ENCODE results near the gene APOL1. TPM values are rescaled to one million over a fixed set of nuclear protein-coding genes. Genes with fewer than 3 reads are reported as not detected.
A peak's percentile ranks its signal among the peaks of the same experiment; 100 is the strongest.

Gene APOL1
- total and polyA plus RNA-seq, 2 of the 4 experiments (the other 2 are of a cell fraction), result 0.36 to 0.77 TPM

DNA sequence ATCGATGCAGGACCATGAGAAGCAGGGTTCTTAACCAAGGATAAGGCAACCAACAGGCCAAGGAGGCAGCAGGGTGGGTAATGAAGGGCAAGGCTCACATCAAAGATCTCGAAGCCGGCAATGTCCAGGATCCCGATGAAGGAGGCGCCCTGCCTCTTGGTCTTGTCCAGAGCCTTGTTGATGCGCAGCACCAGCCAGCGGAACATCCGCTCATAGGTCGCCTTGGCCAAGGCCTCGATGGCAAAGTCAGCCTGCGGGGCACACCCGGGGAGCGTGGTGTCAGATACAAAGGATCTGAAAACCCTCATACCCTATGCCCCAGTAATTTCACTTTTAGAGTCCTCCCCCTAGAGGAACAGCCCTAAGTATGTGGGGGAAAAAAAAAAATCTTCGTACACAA is 63.5 kb downstream of the APOL1 start:
- no peak for ATAC-seq (ENCODE audit: low read depth)
- dilution Hi-C loops (cut with HindIII; ENCODE audit: low sequenced_read_pairs, unreplicated experiment) (no loop called here), intact Hi-C loops (cut with micrococcal nuclease) (no loop called here), in situ Hi-C loops (cut with MboI; ENCODE audit: low sequenced_read_pairs) (no loop called here)
- TF ChIP-seq BHLHE40 (IDR thresholded peaks at IDR 0.05; ENCODE audit: low read depth, low read length), result no peak
- no peak for TF ChIP-seq RFX5 (IDR thresholded peaks at IDR 0.05; ENCODE audit: low read depth, low read length)
- TF ChIP-seq CEBPB (IDR thresholded peaks at IDR 0.05; ENCODE audit: low read depth, low read length), result no peak
- TF ChIP-seq MAFK (IDR thresholded peaks at IDR 0.05; ENCODE audit: low read depth, low read length), result no peak
- no peak for TF ChIP-seq RAD21 (IDR thresholded peaks at IDR 0.05; ENCODE audit: low read length)
- no peak for TF ChIP-seq CHD1 (IDR thresholded peaks at IDR 0.05; ENCODE audit: low read depth, low read length)
- no peak for TF ChIP-seq MXI1 (IDR thresholded peaks at IDR 0.05; ENCODE audit: borderline replicate concordance, low read depth, low read length)
- TF ChIP-seq, protein P1, sequence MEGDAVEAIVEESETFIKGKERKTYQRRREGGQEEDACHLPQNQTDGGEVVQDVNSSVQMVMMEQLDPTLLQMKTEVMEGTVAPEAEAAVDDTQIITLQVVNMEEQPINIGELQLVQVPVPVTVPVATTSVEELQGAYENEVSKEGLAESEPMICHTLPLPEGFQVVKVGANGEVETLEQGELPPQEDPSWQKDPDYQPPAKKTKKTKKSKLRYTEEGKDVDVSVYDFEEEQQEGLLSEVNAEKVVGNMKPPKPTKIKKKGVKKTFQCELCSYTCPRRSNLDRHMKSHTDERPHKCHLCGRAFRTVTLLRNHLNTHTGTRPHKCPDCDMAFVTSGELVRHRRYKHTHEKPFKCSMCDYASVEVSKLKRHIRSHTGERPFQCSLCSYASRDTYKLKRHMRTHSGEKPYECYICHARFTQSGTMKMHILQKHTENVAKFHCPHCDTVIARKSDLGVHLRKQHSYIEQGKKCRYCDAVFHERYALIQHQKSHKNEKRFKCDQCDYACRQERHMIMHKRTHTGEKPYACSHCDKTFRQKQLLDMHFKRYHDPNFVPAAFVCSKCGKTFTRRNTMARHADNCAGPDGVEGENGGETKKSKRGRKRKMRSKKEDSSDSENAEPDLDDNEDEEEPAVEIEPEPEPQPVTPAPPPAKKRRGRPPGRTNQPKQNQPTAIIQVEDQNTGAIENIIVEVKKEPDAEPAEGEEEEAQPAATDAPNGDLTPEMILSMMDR (conservative IDR thresholded peaks at IDR 0.05; ENCODE audit: low read depth, low read length), result no peak
- no peak for TF ChIP-seq NFE2L2 (IDR thresholded peaks at IDR 0.05; ENCODE audit: low read depth, low read length)
- TF ChIP-seq SMC3 (IDR thresholded peaks at IDR 0.05; ENCODE audit: low read depth, low read length), result no peak
- TF ChIP-seq, protein P2, sequence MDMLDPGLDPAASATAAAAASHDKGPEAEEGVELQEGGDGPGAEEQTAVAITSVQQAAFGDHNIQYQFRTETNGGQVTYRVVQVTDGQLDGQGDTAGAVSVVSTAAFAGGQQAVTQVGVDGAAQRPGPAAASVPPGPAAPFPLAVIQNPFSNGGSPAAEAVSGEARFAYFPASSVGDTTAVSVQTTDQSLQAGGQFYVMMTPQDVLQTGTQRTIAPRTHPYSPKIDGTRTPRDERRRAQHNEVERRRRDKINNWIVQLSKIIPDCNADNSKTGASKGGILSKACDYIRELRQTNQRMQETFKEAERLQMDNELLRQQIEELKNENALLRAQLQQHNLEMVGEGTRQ (IDR thresholded peaks at IDR 0.05; ENCODE audit: low read depth, low read length), result no peak
- TF ChIP-seq MAZ (IDR thresholded peaks at IDR 0.05; ENCODE audit: borderline replicate concordance, low read depth, low read length), result no peak
- TF ChIP-seq, protein P3, sequence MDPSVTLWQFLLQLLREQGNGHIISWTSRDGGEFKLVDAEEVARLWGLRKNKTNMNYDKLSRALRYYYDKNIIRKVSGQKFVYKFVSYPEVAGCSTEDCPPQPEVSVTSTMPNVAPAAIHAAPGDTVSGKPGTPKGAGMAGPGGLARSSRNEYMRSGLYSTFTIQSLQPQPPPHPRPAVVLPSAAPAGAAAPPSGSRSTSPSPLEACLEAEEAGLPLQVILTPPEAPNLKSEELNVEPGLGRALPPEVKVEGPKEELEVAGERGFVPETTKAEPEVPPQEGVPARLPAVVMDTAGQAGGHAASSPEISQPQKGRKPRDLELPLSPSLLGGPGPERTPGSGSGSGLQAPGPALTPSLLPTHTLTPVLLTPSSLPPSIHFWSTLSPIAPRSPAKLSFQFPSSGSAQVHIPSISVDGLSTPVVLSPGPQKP (IDR thresholded peaks at IDR 0.05; ENCODE audit: borderline replicate concordance, low read depth, low read length), result no peak
- no peak for TF ChIP-seq POLR2A (IDR thresholded peaks at IDR 0.05; ENCODE audit: low read depth, low read length)
- Histone ChIP-seq H2BK15ac (ENCODE audit: low read depth, low read length) (no peak overlapping the region), H2BK5ac (ENCODE audit: low read depth, low read length, poor library complexity, severe bottlenecking) (peak overlapping the region; percentile 31), H3K4me2 (ENCODE audit: low read depth, low read length) (no peak overlapping the region), H2BK120ac (ENCODE audit: low read depth, low read length) (no peak overlapping the region), H2AK9ac (replicated peaks; ENCODE audit: low read depth, low read length, poor library complexity) (no peak overlapping the region), H3K4me3 (ENCODE audit: insufficient read depth, low read depth, low read length) (no peak overlapping the region), H3K27me3 (ENCODE audit: control insufficient read depth, insufficient read depth, low read length) (no peaks in the 10 kb centered on the region), H3K9me3 (ENCODE audit: control insufficient read depth, insufficient read depth, low read length) (no peaks in the 10 kb centered on the region), H3K36me3 (ENCODE audit: control insufficient read depth, insufficient read depth, low read length) (peaks cover 91% of the 10 kb centered on the region), H4K8ac (ENCODE audit: low read depth in 2 of 2, low read length in 2 of 2) (peak overlapping the region in 1 of 2 experiments; percentile 50; a peak in 1 of 4 replicates), H3K79me1 (ENCODE audit: low read depth in 1 of 2, low read length in 2 of 2) (peaks cover 59 to 89% of the 10 kb centered on the region in 2 experiments), H3K4me1 (ENCODE audit: control insufficient read depth, insufficient read depth, low read length) (no peaks in the 10 kb centered on the region), H4K5ac (ENCODE audit: low read depth, low read length) (peak overlapping the region; percentile 5; the same call in 1 of the 2 replicates), H4K20me1 (ENCODE audit: insufficient read depth, low read length) (peaks cover 77% of the 10 kb centered on the region), H3K23ac (ENCODE audit: low read depth, low read length) (no peak overlapping the region), H3K14ac (replicated peaks; ENCODE audit: low read depth, low read length) (no peak overlapping the region), H2AK5ac (ENCODE audit: low read depth, low read length) (no peak overlapping the region), H2AFZ (replicated peaks; ENCODE audit: low read length, poor library complexity) (peak overlapping the region; percentile 3), H3K27ac (ENCODE audit: insufficient read depth, low read length) (peak overlapping the region; percentile 9; the same call in 1 of the 2 replicates), H4K91ac (ENCODE audit: insufficient read depth, low read depth, low read length) (no peak overlapping the region), H3K9ac (ENCODE audit: low read depth, low read length) (no peak overlapping the region), H2BK20ac (ENCODE audit: low read depth, low read length) (no peak overlapping the region), H3K18ac (ENCODE audit: low read depth, low read length) (no peak overlapping the region), H3K56ac (ENCODE audit: extremely low read depth, insufficient read depth, low read length) (no peak overlapping the region), H3K9me1 (ENCODE audit: insufficient read depth, low read length) (peaks cover 8% of the 10 kb centered on the region), H3K4ac (ENCODE audit: low read depth, low read length) (peak overlapping the region; percentile 32; the same call in 1 of the 2 replicates)
- DNase-seq, result no peak
- 100% methylated on average over 1 of the region's 14 CpGs; no CpG with 5 or more reads in 1 of the 2 experiments for WGBS, 2 experiments (ENCODE audit: extremely low coverage in 2 of 2, insufficient read length in 1 of 2)
- CTCF ChIA-PET, result no interaction called here
- no TSS peak for BruUV-seq (replicated peaks)
- POLR2A ChIA-PET (ENCODE audit: unreplicated experiment), result interaction anchor here (0.6 kb wide), 2 partner anchors 67 to 212 kb away, joined by 3 to 4 read pairs; no protein-coding TSS in a partner anchor

Data from IMR-90 (cell line).